Mesendoderm (in vitro differentiated cells): Measurements from ENCODE around the gene IQGAP2.

Source experiments
- DNase-seq: peaks from one replicate; pipeline ENCODE4 v3.0.0; 2013
- H2AK5ac ChIP-seq: 2 replicates; pipeline ENCODE4 v1.6.1; 2013; ENCODE audit warnings: low read length, inconsistent platforms
- H2BK120ac ChIP-seq: 2 replicates; pipeline ENCODE4 v1.6.1; 2013; ENCODE audit warnings: low read depth, mild to moderate bottlenecking, low read length, moderate library complexity, mixed read lengths
- H2BK15ac ChIP-seq: replicated peaks from 2 replicates; pipeline ENCODE4 v1.6.1; 2013; ENCODE audit warnings: low read depth, mild to moderate bottlenecking, moderate library complexity
- H2BK5ac ChIP-seq: 2 replicates; pipeline ENCODE4 v1.6.1; 2013; ENCODE audit warnings: low read length, inconsistent platforms
- H3K18ac ChIP-seq: 2 replicates; pipeline ENCODE4 v1.6.1; 2013; ENCODE audit warnings: mild to moderate bottlenecking, low read length, mixed read lengths
- H3K23ac ChIP-seq: one replicate; pipeline ENCODE4 v1.6.1; 2013; ENCODE audit warnings: low read length
- H3K27ac ChIP-seq: 2 replicates; pipeline ENCODE4 v1.5.1; 2013; ENCODE audit warnings: low read depth, mild to moderate bottlenecking, inconsistent platforms, low read length, moderate library complexity
- H3K27me3 ChIP-seq: 2 replicates; pipeline ENCODE4 v1.6.1; 2013; ENCODE audit warnings: low read length, control low read depth, mild to moderate bottlenecking, inconsistent platforms; ENCODE audit not compliant: insufficient read depth, poor library complexity
- H3K36me3 ChIP-seq: 2 replicates; pipeline ENCODE4 v1.6.1; 2013; ENCODE audit warnings: low read length, inconsistent platforms; ENCODE audit not compliant: control insufficient read depth, insufficient read depth
- H3K4ac ChIP-seq: one replicate; pipeline ENCODE4 v1.6.1; 2013; ENCODE audit warnings: low read depth, mild to moderate bottlenecking, low read length, moderate library complexity
- H3K4me1 ChIP-seq: 2 replicates; pipeline ENCODE4 v1.6.1; 2013; ENCODE audit warnings: low read depth, low read length, inconsistent platforms; ENCODE audit not compliant: control insufficient read depth
- H3K4me2 ChIP-seq: 2 replicates; pipeline ENCODE4 v1.6.1; 2013; ENCODE audit warnings: low read length
- H3K4me3 ChIP-seq: 2 replicates; pipeline ENCODE4 v1.5.1; 2013; ENCODE audit warnings: mild to moderate bottlenecking, low read length
- H3K56ac ChIP-seq: one replicate; pipeline ENCODE4 v1.6.1; 2013; ENCODE audit warnings: low read length
- H3K79me1 ChIP-seq: 2 replicates; pipeline ENCODE4 v1.6.1; 2013; ENCODE audit warnings: low read length, inconsistent platforms
- H3K79me2 ChIP-seq: 2 replicates; pipeline ENCODE4 v1.6.1; 2013; ENCODE audit warnings: mild to moderate bottlenecking, low read length; ENCODE audit not compliant: control insufficient read depth, insufficient read depth
- H3K9ac ChIP-seq: 2 replicates; pipeline ENCODE4 v1.6.1; 2013; ENCODE audit warnings: low read length, inconsistent platforms
- H4K5ac ChIP-seq: one replicate; pipeline ENCODE4 v1.6.1; 2013; ENCODE audit warnings: low read length
- H4K8ac ChIP-seq: one replicate; pipeline ENCODE4 v1.6.1; 2013; ENCODE audit warnings: low read depth, mild to moderate bottlenecking, control low read depth, low read length, moderate library complexity
- WGBS: extraction: QIAGEN DNeasy Blood & Tissue Kit; methylation state at CpG from one replicate; pipeline ENCODE4 v1.1.7; 2013; ENCODE audit warnings: low lambda C conversion rate, missing lambda C conversion rate; ENCODE audit not compliant: insufficient coverage; ENCODE audit errors: extremely low coverage; 5-methylcytosine and 5-hydroxymethylcytosine counted together

IQGAP2 gene

GRCh38 chr5:76608833-76609232 lies 205.7 kb downstream of the IQGAP2 start:
- peak; percentile 30 for DNase-seq

GRCh38 chr5:76610196-76610595 lies 207.1 kb downstream of the IQGAP2 start:
- WGBS: no CpG with 5 or more reads among the region's 1 CpG

More at GRCh38 chr5:76608833-76609232, 205.7 kb downstream of the IQGAP2 start:
- Histone ChIP-seq H2BK5ac (no peak overlapping the region), H3K36me3 (no peaks in the 10 kb centered on the region), H3K4me3 (no peak overlapping the region), H3K79me2 (no peaks in the 10 kb centered on the region), H3K9ac (no peak overlapping the region), H3K4me1 (no peaks in the 10 kb centered on the region), H3K56ac (no peak overlapping the region), H2BK120ac (no peak overlapping the region), H4K8ac (no peak overlapping the region), H3K18ac (no peak overlapping the region), H3K4me2 (no peak overlapping the region), H3K27ac (no peak overlapping the region), H2BK15ac (no peak overlapping the region), H3K79me1 (no peaks in the 10 kb centered on the region), H3K23ac (no peak overlapping the region), H3K27me3 (no peaks in the 10 kb centered on the region), H3K4ac (no peak overlapping the region), H2AK5ac (no peak overlapping the region), H4K5ac (no peak overlapping the region)
- WGBS: no CpG with 5 or more reads among the region's 4 CpGs

GRCh38 chr5:76612942-76613341 lies 209.9 kb downstream of the IQGAP2 start:
- H3K27ac ChIP-seq: no peak overlapping the region
- no peaks in the 10 kb centered on the region for H3K4me1 ChIP-seq
- WGBS: no CpG with 5 or more reads among the region's 5 CpGs

More at GRCh38 chr5:76610196-76610595, 207.1 kb downstream of the IQGAP2 start:
- H3K56ac ChIP-seq: no peak overlapping the region
- no peaks in the 10 kb centered on the region for H3K79me1 ChIP-seq
- no peak overlapping the region for H4K5ac ChIP-seq
- no peaks in the 10 kb centered on the region for H3K36me3 ChIP-seq
- H3K4me3 ChIP-seq: no peak overlapping the region
- no peak overlapping the region for H2BK15ac ChIP-seq
- no peak overlapping the region for H2AK5ac ChIP-seq
- H2BK5ac ChIP-seq: no peak overlapping the region
- H3K4me2 ChIP-seq: no peak overlapping the region
- H2BK120ac ChIP-seq: no peak overlapping the region
- no peak overlapping the region for H4K8ac ChIP-seq
- no peaks in the 10 kb centered on the region for H3K4me1 ChIP-seq
- no peak overlapping the region for H3K23ac ChIP-seq
- H3K27ac ChIP-seq: no peak overlapping the region
- H3K27me3 ChIP-seq: no peaks in the 10 kb centered on the region
- H3K9ac ChIP-seq: no peak overlapping the region
- H3K18ac ChIP-seq: no peak overlapping the region
- no peaks in the 10 kb centered on the region for H3K79me2 ChIP-seq
- no peak overlapping the region for H3K4ac ChIP-seq
- DNase-seq: no peak

GRCh38 chr5:76615759-76616158 lies 212.7 kb downstream of the IQGAP2 start:
- no peak overlapping the region for H3K9ac ChIP-seq
- no peaks in the 10 kb centered on the region for H3K27me3 ChIP-seq
- whole genome bisulfite sequencing: no CpG with 5 or more reads among the region's 2 CpGs
- no peak overlapping the region for H2BK15ac ChIP-seq
- no peak overlapping the region for H4K8ac ChIP-seq
- H3K18ac ChIP-seq: no peak overlapping the region
- H3K27ac ChIP-seq: no peak overlapping the region
- no peak overlapping the region for H3K23ac ChIP-seq
- H3K4me3 ChIP-seq: no peak overlapping the region
- DNase-seq: no peak
- no peaks in the 10 kb centered on the region for H3K79me1 ChIP-seq
- H3K36me3 ChIP-seq: no peaks in the 10 kb centered on the region
- no peaks in the 10 kb centered on the region for H3K4me1 ChIP-seq
- no peaks in the 10 kb centered on the region for H3K79me2 ChIP-seq
- H2AK5ac ChIP-seq: no peak overlapping the region
- no peak overlapping the region for H4K5ac ChIP-seq
- H3K4me2 ChIP-seq: no peak overlapping the region
- no peak overlapping the region for H2BK120ac ChIP-seq
- H3K56ac ChIP-seq: no peak overlapping the region
- H2BK5ac ChIP-seq: no peak overlapping the region
- no peak overlapping the region for H3K4ac ChIP-seq

More at GRCh38 chr5:76612942-76613341, 209.9 kb downstream of the IQGAP2 start:
- Histone ChIP-seq H3K27me3 (no peaks in the 10 kb centered on the region), H2AK5ac (no peak overlapping the region), H2BK120ac (no peak overlapping the region), H3K4me2 (no peak overlapping the region), H3K56ac (no peak overlapping the region), H3K36me3 (no peaks in the 10 kb centered on the region), H4K8ac (no peak overlapping the region), H2BK15ac (no peak overlapping the region), H3K79me2 (no peaks in the 10 kb centered on the region), H3K18ac (no peak overlapping the region), H2BK5ac (no peak overlapping the region), H3K4ac (no peak overlapping the region), H3K79me1 (no peaks in the 10 kb centered on the region), H3K9ac (no peak overlapping the region), H3K4me3 (no peak overlapping the region), H4K5ac (no peak overlapping the region), H3K23ac (no peak overlapping the region)
- DNase-seq: no peak

GRCh38 chr5:76616206-76616605 lies 213.1 kb downstream of the IQGAP2 start:
- WGBS: no CpG with 5 or more reads among the region's 2 CpGs
- no peak overlapping the region for H3K27ac ChIP-seq
- no peak overlapping the region for H4K8ac ChIP-seq
- H4K5ac ChIP-seq: no peak overlapping the region
- H2BK120ac ChIP-seq: no peak overlapping the region
- no peak overlapping the region for H3K23ac ChIP-seq
- no peak overlapping the region for H2BK5ac ChIP-seq
- H3K4me3 ChIP-seq: no peak overlapping the region
- no peak overlapping the region for H3K4me2 ChIP-seq
- no peaks in the 10 kb centered on the region for H3K79me1 ChIP-seq
- H3K27me3 ChIP-seq: no peaks in the 10 kb centered on the region
- no peak overlapping the region for H2BK15ac ChIP-seq
- no peak overlapping the region for H2AK5ac ChIP-seq
- no peak overlapping the region for H3K18ac ChIP-seq
- no peaks in the 10 kb centered on the region for H3K4me1 ChIP-seq
- no peak overlapping the region for H3K9ac ChIP-seq
- H3K56ac ChIP-seq: no peak overlapping the region
- no peaks in the 10 kb centered on the region for H3K36me3 ChIP-seq
- H3K79me2 ChIP-seq: no peaks in the 10 kb centered on the region
- no peak for DNase-seq
- no peak overlapping the region for H3K4ac ChIP-seq

- Histone ChIP-seq H4K8ac (no peak overlapping the region), H3K27ac (no peak overlapping the region), H2BK15ac (no peak overlapping the region), H3K4me2 (no peak overlapping the region), H2AK5ac (no peak overlapping the region), H3K18ac (no peak overlapping the region), H3K56ac (no peak overlapping the region), H2BK120ac (no peak overlapping the region), H3K36me3 (no peaks in the 10 kb centered on the region), H3K79me2 (no peaks in the 10 kb centered on the region), H3K4ac (no peak overlapping the region), H3K27me3 (no peaks in the 10 kb centered on the region), H4K5ac (no peak overlapping the region), H3K79me1 (no peaks in the 10 kb centered on the region), H2BK5ac (no peak overlapping the region), H3K23ac (no peak overlapping the region), H3K4me1 (no peaks in the 10 kb centered on the region), H3K4me3 (no peak overlapping the region), H3K9ac (no peak overlapping the region)
- no peak for DNase-seq
- WGBS: no CpG with 5 or more reads among the region's 4 CpGs
Measured at GRCh38 chr5:76617229-76617628, 214.1 kb downstream of the IQGAP2 start.
